ENCODE data around the gene CLCN3. TPM values are rescaled to one million over a fixed set of nuclear protein-coding genes. Genes with fewer than 3 reads are reported as not detected.

The CLCN3 gene
- total and polyA plus RNA-seq, 9 of the 15 experiments (the other 6 are each of a cell fraction or from before 2014, with no cell fraction given) = 12.7 to 60.6 (median 38.5) TPM

DNA sequence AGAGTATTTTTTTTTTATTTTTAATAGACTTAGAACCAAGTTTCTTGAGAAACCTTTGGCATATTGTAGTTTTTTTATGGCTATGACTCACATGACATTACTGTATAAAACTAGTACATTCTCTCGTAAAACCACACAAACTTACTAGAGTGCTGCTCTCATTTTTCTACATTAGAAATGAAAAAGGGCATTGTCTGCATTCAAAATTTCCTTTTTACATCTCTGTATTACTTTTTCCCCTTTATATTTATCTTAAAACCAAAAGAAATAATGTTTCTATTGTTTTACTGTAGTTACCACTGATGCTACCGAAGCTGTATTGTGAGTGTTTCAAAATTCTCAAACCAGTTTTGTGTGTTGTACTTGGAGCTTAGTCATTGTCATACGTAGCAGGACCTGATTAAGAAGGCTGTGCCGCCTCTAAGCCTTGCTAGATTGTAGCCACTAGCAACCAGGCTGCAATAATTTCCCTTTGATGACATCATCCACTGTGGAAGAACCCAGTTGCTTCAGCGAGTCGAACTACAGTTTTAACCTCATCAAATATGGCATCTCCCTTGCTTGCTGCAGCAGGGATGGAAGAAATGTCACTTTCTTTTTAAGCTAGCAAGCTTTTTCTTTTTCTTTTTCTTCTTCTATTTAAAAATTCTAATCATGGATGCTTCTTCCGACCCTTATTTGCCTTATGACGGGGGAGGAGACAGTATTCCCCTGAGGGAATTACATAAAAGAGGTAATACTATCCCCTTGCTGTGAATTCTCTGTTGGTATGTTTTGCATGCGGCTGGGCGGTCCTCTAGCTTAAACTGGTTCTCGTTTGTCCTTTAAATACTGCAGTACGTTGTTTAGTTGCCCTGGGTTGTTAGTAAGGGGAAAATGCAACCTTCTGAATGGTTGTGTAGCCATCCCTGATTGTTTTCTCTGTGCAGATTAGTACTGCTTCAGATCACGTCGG lies 39.6 kb downstream of the CLCN3 start (continued):
- TF ChIP-seq THRAP3 (IDR thresholded peaks at IDR 0.05; ENCODE audit: borderline replicate concordance) = no peak
- TF ChIP-seq RHOXF2B (CRISPR knock-in tag; conservative IDR thresholded peaks at IDR 0.05) = no peak
- TF ChIP-seq, protein P1, sequence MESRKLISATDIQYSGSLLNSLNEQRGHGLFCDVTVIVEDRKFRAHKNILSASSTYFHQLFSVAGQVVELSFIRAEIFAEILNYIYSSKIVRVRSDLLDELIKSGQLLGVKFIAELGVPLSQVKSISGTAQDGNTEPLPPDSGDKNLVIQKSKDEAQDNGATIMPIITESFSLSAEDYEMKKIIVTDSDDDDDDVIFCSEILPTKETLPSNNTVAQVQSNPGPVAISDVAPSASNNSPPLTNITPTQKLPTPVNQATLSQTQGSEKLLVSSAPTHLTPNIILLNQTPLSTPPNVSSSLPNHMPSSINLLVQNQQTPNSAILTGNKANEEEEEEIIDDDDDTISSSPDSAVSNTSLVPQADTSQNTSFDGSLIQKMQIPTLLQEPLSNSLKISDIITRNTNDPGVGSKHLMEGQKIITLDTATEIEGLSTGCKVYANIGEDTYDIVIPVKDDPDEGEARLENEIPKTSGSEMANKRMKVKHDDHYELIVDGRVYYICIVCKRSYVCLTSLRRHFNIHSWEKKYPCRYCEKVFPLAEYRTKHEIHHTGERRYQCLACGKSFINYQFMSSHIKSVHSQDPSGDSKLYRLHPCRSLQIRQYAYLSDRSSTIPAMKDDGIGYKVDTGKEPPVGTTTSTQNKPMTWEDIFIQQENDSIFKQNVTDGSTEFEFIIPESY (CRISPR knock-in tag; IDR thresholded peaks at IDR 0.05) = no peak
- TF ChIP-seq EGR1 (conservative IDR thresholded peaks at IDR 0.05) = no peak
- TF ChIP-seq EZH2 (IDR thresholded peaks at IDR 0.05; ENCODE audit: borderline replicate concordance, low read depth, low read length) = no peak
- TF ChIP-seq RBFOX2 (IDR thresholded peaks at IDR 0.05; ENCODE audit: low read depth, low read length) = peak; percentile 74
- TF ChIP-seq ARHGAP35 (IDR thresholded peaks at IDR 0.05; ENCODE audit: partially characterized antibody) = no peak
- TF ChIP-seq, protein P2, sequence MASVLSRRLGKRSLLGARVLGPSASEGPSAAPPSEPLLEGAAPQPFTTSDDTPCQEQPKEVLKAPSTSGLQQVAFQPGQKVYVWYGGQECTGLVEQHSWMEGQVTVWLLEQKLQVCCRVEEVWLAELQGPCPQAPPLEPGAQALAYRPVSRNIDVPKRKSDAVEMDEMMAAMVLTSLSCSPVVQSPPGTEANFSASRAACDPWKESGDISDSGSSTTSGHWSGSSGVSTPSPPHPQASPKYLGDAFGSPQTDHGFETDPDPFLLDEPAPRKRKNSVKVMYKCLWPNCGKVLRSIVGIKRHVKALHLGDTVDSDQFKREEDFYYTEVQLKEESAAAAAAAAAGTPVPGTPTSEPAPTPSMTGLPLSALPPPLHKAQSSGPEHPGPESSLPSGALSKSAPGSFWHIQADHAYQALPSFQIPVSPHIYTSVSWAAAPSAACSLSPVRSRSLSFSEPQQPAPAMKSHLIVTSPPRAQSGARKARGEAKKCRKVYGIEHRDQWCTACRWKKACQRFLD (CRISPR knock-in tag; IDR thresholded peaks at IDR 0.05) = peak; percentile 78
- TF ChIP-seq, protein P3, sequence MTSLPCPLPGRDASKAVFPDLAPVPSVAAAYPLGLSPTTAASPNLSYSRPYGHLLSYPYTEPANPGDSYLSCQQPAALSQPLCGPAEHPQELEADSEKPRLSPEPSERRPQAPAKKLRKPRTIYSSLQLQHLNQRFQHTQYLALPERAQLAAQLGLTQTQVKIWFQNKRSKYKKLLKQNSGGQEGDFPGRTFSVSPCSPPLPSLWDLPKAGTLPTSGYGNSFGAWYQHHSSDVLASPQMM (CRISPR knock-in tag; IDR thresholded peaks at IDR 0.05) = no peak
- TF ChIP-seq TFAM (CRISPR knock-in tag; conservative IDR thresholded peaks at IDR 0.05) = no peak
- TF ChIP-seq HNRNPLL (IDR thresholded peaks at IDR 0.05; ENCODE audit: low read depth, low read length, poor library complexity, severe bottlenecking) = no peak
- no peak for TF ChIP-seq CBX1 (IDR thresholded peaks at IDR 0.05; ENCODE audit: low read depth)
- TF ChIP-seq ZNF184 (CRISPR knock-in tag; IDR thresholded peaks at IDR 0.05) = no peak
- TF ChIP-seq, protein P4, sequence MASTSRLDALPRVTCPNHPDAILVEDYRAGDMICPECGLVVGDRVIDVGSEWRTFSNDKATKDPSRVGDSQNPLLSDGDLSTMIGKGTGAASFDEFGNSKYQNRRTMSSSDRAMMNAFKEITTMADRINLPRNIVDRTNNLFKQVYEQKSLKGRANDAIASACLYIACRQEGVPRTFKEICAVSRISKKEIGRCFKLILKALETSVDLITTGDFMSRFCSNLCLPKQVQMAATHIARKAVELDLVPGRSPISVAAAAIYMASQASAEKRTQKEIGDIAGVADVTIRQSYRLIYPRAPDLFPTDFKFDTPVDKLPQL (IDR thresholded peaks at IDR 0.05; ENCODE audit: extremely low read depth, insufficient read length) = no peak
- no peak for TF ChIP-seq MED1 (CRISPR knock-in tag; IDR thresholded peaks at IDR 0.05; ENCODE audit: borderline replicate concordance)
- no peak for TF ChIP-seq POLR3A (IDR thresholded peaks at IDR 0.05; ENCODE audit: borderline replicate concordance, extremely low read depth, insufficient read depth, insufficient read length)
- TF ChIP-seq SREBF1 (IDR thresholded peaks at IDR 0.05; ENCODE audit: borderline replicate concordance, low read depth, low read length) = no peak
- TF ChIP-seq ZNF311 (CRISPR knock-in tag; IDR thresholded peaks at IDR 0.05) = no peak
- TF ChIP-seq SAP30 (IDR thresholded peaks at IDR 0.05; ENCODE audit: borderline replicate concordance, insufficient read depth, low read depth, low read length, poor library complexity, severe bottlenecking) = no peak
- no peak for TF ChIP-seq ZNF77 (CRISPR knock-in tag; IDR thresholded peaks at IDR 0.05)
- no peak for TF ChIP-seq ZNF121 (CRISPR knock-in tag; conservative IDR thresholded peaks at IDR 0.05)
- TF ChIP-seq RBM15 (IDR thresholded peaks at IDR 0.05; ENCODE audit: insufficient read depth, low read length) = no peak

All from K562 (cell line).